ENCODE data around the gene ATP11B. TPM values are rescaled to one million over a fixed set of nuclear protein-coding genes. Genes with fewer than 3 reads are reported as not detected.

The ATP11B gene
- total RNA-seq, 6 donors from 2014 or later: 56.4 to 102 (median 83.2) TPM

- ATAC-seq (ENCODE audit: low FRiP score in 2 of 2): no peak
- no peak overlapping the region for H3K27ac ChIP-seq
- no peaks in the 10 kb centered on the region for H3K36me3 ChIP-seq
- WGBS, 2 donors: 84 to 88% methylated on average over 3 of the region's 3 CpGs
- peaks cover 15 to 22% (median 18%) of the 10 kb centered on the region in 4 donors for H3K4me1 ChIP-seq
- DNase-seq: no peak
- no peaks in the 10 kb centered on the region for H3K27me3 ChIP-seq
- no peak overlapping the region for H3K4me3 ChIP-seq
- no peaks in the 10 kb centered on the region for H3K9me3 ChIP-seq
- TF ChIP-seq POLR2A (IDR thresholded peaks at IDR 0.05) (no peak), CTCF (IDR thresholded peaks at IDR 0.05) (no peak), POLR2AphosphoS5 (IDR thresholded peaks at IDR 0.05) (no peak), EP300 (IDR thresholded peaks at IDR 0.05) (no peak)
Measured at GRCh38 chr3:182970811-182971418, 177.6 kb downstream of the ATP11B start.

Other genes with a start within 250 kb of the ATP11B start
- gene DCUN1D1, start 187.0 kb downstream of the ATP11B start, total RNA-seq: 10 to 100 TPM in 5 of 6 donors, 1 to 10 TPM in 1; 9.9 to 46.1 (median 27.2) TPM